Esophagus squamous epithelium (tissue), 5 donors: ENCODE data around the gene APP. TPM values are rescaled to one million over a fixed set of nuclear protein-coding genes. Genes with fewer than 3 reads are reported as not detected.

Source experiments
- DNase-seq: peaks from one replicate; lab custom pipeline; 2025; lab: John Stamatoyannopoulos, UW
- H3K27ac ChIP-seq, 4 donors: fragments of 200-600 bp; sonication (generic); one replicate each; pipeline ENCODE4 v1.5.1; 2016 to 2019; ENCODE audit warnings: mild to moderate bottlenecking in 1 of 4
- H3K27me3 ChIP-seq, 4 donors: fragments of 200-600 bp; sonication (generic); 1 replicate in 3 of 4; 2 replicates in 1 of 4; pipeline versions ENCODE4 v1.5.1 to v1.6.0; 2017 to 2021; ENCODE audit warnings: antibody characterized with exemption in 1 of 4
- H3K36me3 ChIP-seq, 3 donors: fragments of 200-600 bp; sonication (generic); one replicate each; pipeline ENCODE4 v1.5.1; 2016 to 2019
- H3K4me1 ChIP-seq, 3 donors: fragments of 200-600 bp; sonication (generic); one replicate each; pipeline ENCODE4 v1.5.1; 2017 to 2019
- H3K4me3 ChIP-seq, 4 donors: fragments of 200-600 bp; sonication (generic); 1 replicate in 3 of 4; 2 replicates in 1 of 4; pipeline ENCODE4 v1.5.1; 2016 to 2019; ENCODE audit warnings: mild to moderate bottlenecking in 2 of 4, moderate library complexity in 1 of 4
- H3K9me3 ChIP-seq, 3 donors: fragments of 200-600 bp; sonication (generic); one replicate each; pipeline ENCODE4 v1.5.1; 2016 to 2019
- CTCF ChIP-seq, 6 experiments: fragments of 450-650 bp in 4 of 6; fragments of 200-600 bp in 2 of 6; sonication (generic) in 2 of 6; IDR thresholded peaks; one replicate each; pipeline ENCODE4 v1.5.1; 2016 to 2019; ENCODE audit warnings: antibody characterized with exemption in 6 of 6, mild to moderate bottlenecking in 4 of 6, moderate library complexity in 4 of 6
- POLR2A ChIP-seq, 4 donors: fragments of 450-650 bp; IDR thresholded peaks; one replicate each; pipeline ENCODE4 v1.6.1; 2017; ENCODE audit warnings: antibody characterized with exemption in 4 of 4, mild to moderate bottlenecking in 4 of 4, moderate library complexity in 3 of 4
- whole genome bisulfite sequencing, 2 donors: methylation state at CpG; one replicate each; pipeline ENCODE4 v1.1.5; 2018; 5-methylcytosine and 5-hydroxymethylcytosine counted together
- intact Hi-C: fragments of 100-400 bp; cut with DNase I; formaldehyde crosslinking; loops from one replicate; pipeline ENCODE4 v1.15.0; 2022
- total RNA-seq, 4 donors: library from RNA; depleted of rRNA; stranded (reverse); fragments of >200 nt; gene quantifications; one replicate each; pipeline ENCODE4 v1.1.0, GENCODE V29; 2016
- donor health status: DM: yes; HTN: yes; CAD: no.

APP gene
- total RNA-seq, 4 donors from 2014 or later = 58.2 to 277 (median 183) TPM

- Histone ChIP-seq H3K4me1 (peaks cover 4 to 19% (median 5%) of the 10 kb centered on the region in 3 donors), H3K27me3 (no peaks in the 10 kb centered on the region), H3K4me3 (no peak overlapping the region), H3K36me3 (peaks cover 0 to 27% (median 0%) of the 10 kb centered on the region in 3 donors), H3K27ac (no peak overlapping the region), H3K9me3 (no peaks in the 10 kb centered on the region)
- intact Hi-C loops = no loop called here
- TF ChIP-seq POLR2A (IDR thresholded peaks at IDR 0.05) = no peak
- no peak for TF ChIP-seq CTCF (IDR thresholded peaks at IDR 0.05)
- WGBS, 2 donors = 27 to 48% methylated on average over 3 of the region's 3 CpGs
- no peak for DNase-seq
Measured at GRCh38 chr21:26041431-26042180, 129.0 kb downstream of the APP start.

GRCh38 chr21:26036916-26037315 is 133.7 kb downstream of the APP start:
- H3K4me1 ChIP-seq = peaks cover 4 to 13% (median 5%) of the 10 kb centered on the region in 3 donors
- H3K27ac ChIP-seq = no peak overlapping the region
- no peaks in the 10 kb centered on the region for H3K9me3 ChIP-seq
- 92 to 96% methylated on average over 4 of the region's 4 CpGs for WGBS, 2 donors
- H3K4me3 ChIP-seq = no peak overlapping the region
- H3K36me3 ChIP-seq = peaks cover 0 to 11% (median 0%) of the 10 kb centered on the region in 3 donors
- TF ChIP-seq POLR2A (IDR thresholded peaks at IDR 0.05) (no peak), CTCF (IDR thresholded peaks at IDR 0.05) (no peak)
- no peak for DNase-seq
- no peaks in the 10 kb centered on the region for H3K27me3 ChIP-seq
- intact Hi-C loops = no loop called here

DNA sequence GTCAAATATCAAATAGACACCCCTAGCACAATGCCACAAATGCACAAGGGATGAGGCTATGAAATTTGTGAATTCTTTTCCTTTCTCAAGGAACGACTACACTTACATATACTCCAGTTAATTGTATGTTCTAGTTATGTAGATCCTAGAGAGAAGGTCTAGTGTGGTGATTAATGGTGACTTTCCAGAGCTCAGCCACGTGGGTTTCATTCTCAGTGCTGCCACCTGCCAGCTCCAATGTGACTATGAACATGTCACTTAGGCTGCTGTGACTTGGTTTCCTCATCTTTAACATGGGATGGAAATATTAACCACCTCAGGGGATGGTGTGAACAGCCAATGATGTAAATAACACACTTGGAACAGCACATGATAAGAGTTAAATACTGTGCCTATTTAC is 138.3 kb downstream of the APP start:
- peaks cover 0 to 23% (median 0%) of the 10 kb centered on the region in 3 donors for H3K36me3 ChIP-seq
- TF ChIP-seq POLR2A (IDR thresholded peaks at IDR 0.05) = no peak
- peak in 1 of 6 experiments; percentile 37 for TF ChIP-seq CTCF (IDR thresholded peaks at IDR 0.05)
- H3K27me3 ChIP-seq = no peaks in the 10 kb centered on the region
- H3K9me3 ChIP-seq = no peaks in the 10 kb centered on the region
- DNase-seq = no peak
- intact Hi-C loops = no loop called here
- WGBS, 2 donors = 55 to 69% methylated on average over 2 of the region's 2 CpGs
- no peaks in the 10 kb centered on the region for H3K4me1 ChIP-seq
- no peak overlapping the region for H3K27ac ChIP-seq
- H3K4me3 ChIP-seq = no peak overlapping the region

GRCh38 chr21:26028183-26028582 is 142.4 kb downstream of the APP start:
- DNase-seq = no peak
- WGBS, 2 donors = 84% methylated on average over 4 of the region's 4 CpGs
- no peaks in the 10 kb centered on the region for H3K27me3 ChIP-seq
- H3K4me1 ChIP-seq = no peaks in the 10 kb centered on the region
- H3K27ac ChIP-seq = no peak overlapping the region
- peaks cover 0 to 18% (median 0%) of the 10 kb centered on the region in 3 donors for H3K36me3 ChIP-seq
- no peaks in the 10 kb centered on the region for H3K9me3 ChIP-seq
- TF ChIP-seq CTCF (IDR thresholded peaks at IDR 0.05) (no peak), POLR2A (IDR thresholded peaks at IDR 0.05) (no peak)
- intact Hi-C loops = no loop called here
- H3K4me3 ChIP-seq = no peak overlapping the region

GRCh38 chr21:26027696-26028095 is 142.9 kb downstream of the APP start:
- H3K27ac ChIP-seq = no peak overlapping the region
- no peak for DNase-seq

More at GRCh38 chr21:26027696-26028095, 142.9 kb downstream of the APP start:
- TF ChIP-seq POLR2A (IDR thresholded peaks at IDR 0.05) = no peak
- no peak for TF ChIP-seq CTCF (IDR thresholded peaks at IDR 0.05)
- Histone ChIP-seq H3K4me1 (no peaks in the 10 kb centered on the region), H3K9me3 (no peaks in the 10 kb centered on the region), H3K27me3 (no peaks in the 10 kb centered on the region), H3K36me3 (peaks cover 0 to 13% (median 0%) of the 10 kb centered on the region in 3 donors), H3K4me3 (no peak overlapping the region)
- WGBS, 2 donors = 92 to 94% methylated on average over 8 of the region's 8 CpGs
- intact Hi-C loops = no loop called here
